Stimulated activated CD8-positive, alpha-beta memory T cell treated with anti-CD3 and anti-CD28 coated beads, Interleukin-15, amount 100 ng/mL, for 4 hours (primary cell): ENCODE data around the gene DHRSX.
"Not testable (repeated sequence)": the region's sequence is repeated elsewhere in the genome, so short reads cannot be mapped to it uniquely, and the experiment has no call there.

Experiments
- DNase-seq, 2 donors: peaks; one replicate each; pipeline ENCODE4 v3.0.0-alpha.2; 2020; ENCODE audit warnings: low read depth in 2 of 2

Gene DHRSX

DNA sequence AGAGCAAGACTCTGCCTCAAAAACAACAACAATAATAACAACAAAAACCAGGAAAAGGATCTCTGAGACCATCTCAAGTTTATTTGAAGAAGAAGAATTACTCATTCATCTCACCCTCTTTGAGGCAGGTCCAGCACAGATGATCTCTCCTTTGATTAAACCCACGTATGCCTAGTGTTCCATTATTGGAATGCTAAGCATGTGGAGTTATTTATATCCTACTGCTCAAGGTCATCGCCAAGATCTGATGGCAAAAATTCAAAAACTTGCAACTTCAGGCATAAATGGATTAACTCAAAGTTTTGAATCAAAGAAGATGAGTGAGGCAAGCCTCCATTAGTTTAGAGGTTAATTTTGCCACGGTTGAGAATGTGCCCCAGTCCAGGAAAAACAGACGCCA is 184.2 kb downstream of the DHRSX start:
- DNase-seq, result no peak

DNA sequence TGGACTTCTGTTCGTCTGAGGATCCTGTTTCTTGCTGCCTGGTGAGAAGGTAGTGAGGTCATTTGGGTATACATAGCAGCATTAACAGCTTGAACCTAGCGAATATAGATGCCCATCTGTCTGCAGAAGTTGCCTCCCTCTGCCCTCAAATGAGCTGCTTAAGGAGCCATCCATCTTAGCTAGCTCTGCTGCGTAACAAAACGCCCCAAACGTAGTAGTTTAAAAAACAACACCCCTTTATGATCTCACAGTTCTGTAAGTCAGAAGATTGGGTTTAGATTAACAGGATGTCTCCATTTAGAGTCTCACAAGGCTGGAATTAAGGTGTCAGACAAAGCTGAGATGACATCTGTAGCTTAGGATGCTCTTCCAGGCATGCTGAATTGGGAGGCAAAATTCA is 185.3 kb downstream of the DHRSX start:
- DNase-seq, result no peak

DNA sequence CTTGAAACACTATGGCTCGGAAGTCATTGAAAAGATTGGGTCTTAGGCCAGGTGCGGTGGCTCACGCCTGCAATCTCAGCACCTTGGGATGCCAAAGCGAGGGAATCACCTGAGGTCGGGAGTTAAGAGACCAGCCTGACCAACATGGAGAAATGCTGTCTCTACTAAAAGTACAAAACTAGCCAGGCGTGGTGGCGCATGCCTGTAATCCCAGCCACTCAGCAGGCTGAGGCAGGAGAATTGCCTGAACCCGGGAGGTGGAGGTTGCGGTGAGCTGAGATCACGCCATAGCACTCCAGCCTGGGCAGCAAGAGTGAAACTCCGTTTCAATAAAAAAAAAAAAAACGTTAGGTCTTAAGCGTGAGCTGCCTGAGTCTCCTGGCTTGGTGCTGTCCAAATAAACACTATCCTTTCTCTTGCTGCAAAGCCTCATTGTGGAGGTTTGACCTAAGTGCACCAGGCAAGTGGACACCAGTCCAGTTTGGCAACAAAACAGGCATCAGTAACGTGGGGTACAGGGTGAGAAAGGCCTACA is 185.9 kb downstream of the DHRSX start:
- no peak for DNase-seq

DNA sequence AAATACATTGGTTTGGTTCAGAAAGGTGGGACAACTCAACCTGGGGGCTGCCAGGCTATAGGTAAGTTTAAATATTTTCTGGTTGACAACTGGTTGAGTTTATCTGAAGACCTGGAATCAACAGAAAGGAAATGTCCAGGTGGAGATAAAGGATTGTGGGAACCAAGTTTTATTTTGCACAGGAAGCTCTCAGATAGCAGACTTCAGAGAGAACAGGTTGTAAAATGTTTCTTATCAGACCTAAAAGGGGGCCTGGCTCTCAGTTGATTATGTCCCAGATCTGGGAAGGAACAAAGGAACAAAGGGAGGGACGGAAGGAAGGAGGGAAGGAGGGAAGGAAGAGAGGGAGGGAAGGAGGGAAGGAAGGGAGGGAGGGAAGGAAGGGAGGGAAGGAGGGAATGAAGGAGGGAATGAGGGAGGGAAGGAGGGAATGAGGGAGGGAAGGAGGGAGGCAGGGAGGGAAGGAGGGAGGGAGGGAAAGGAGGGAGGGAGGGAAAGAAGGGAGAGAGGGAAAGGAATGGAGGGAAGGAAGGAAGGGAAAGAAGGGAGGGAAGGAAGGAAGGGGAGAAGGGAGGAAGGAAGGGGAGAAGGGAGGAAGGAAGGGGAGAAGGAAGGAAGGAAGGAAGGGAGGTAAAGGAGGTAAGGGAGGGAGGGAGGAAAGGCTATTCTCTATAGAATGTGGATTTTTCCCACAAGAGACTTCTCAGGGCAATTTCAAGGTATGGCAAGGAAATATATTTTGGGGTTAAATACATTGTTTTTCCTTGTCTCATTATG is 186.7 kb downstream of the DHRSX start:
- no peak for DNase-seq

DNA sequence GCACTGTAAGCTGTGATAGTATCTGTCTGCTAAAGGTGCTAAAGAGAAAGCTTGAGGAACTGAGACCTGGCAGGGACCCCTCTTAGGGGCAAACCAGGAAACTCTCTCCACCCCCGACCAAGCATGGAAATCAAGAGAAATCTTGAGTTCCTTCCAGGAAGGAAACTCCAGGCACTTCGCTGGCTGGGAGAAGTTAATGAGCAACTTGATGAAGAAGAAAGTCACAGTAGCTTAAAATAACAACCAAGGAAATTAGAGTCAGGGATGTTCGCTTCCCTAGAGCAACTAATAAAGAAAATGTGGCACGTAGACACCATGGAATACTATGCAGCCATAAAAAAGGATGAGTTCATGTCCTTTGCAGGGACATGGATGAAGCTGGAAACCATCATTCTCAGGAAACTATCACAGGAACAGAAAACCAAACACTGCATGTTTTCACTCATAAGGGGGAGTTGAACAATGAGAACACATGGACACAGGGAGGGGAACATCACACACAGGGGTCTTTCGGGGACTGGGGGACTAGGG is 188.7 kb downstream of the DHRSX start:
- not testable (repeated sequence) for DNase-seq

DNA sequence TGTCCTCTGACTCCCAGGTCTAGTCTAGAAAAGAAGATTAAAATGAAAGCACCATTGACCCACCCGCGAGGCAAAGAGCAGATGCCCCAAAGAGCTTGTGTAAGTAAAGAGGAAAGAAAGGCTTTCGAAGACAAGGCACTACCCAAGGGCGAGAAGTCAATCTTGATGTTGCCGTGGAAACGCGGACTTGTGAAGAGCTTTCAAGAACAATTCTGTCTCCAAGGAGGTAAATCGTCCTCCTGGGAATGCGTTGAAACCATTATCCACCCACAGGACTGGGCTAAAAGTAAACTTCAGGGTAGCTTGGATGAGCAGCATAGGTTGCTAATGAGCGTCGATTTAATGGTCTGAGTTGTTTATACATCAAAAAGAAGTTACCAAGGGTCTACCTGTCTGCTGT is 189.3 kb downstream of the DHRSX start:
- no peak for DNase-seq

DNA sequence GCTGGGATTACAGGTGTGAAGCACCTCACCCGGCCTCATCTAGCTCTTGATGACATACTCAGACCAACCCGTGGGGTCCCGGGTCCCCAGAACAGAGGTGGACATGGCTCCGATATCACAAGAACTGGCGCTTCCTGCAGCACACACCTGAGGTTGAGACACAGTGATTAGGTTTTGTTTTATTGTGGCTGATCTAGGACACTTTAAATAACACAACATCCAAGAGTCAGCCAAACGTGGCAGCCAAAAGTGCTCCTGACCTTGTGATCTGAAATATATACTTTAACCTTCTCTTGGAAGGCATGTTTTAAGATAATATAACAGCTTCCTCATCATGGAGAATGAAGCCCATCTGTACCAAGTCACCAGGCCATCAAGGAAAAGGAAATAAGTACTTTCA is 198.9 kb downstream of the DHRSX start:
- DNase-seq, result no peak

DNA sequence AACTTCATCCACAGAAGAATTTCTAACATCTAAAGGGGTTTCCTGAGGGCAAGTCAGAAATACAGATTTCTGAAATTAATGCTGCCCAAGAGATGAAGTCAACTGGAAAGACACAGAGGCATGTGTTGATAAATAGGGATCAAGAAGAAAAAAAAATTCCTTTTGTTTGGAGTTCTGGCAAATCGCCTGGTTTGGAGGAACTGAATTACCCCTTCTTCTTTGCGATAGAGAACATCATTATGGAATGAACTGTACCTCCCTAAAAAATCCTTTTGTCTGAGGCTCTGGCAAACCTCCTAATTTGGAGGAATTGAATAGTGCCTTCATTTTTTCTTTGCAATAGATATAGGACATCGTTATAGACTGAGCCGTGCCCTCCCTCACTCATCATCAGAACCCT is 200.9 kb downstream of the DHRSX start:
- no peak for DNase-seq

DNA sequence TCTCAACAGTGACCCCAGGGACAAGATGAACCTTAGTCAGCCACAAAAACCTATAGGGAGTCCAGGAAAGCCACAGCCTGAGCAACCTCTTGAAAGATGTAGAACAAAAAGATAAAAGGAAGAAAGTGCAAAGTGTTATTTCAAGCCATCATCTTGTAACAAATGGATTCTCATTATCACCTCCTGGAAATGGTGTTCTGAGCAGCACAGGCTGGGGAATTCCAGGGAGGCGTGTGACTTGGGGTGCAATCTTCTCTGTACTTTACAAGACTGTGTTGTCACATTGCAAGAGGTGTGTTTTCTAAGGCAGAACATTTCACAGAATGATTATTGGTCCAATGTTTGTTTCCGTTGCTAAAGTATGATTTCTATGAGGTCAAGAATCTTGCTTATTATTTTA is 214.0 kb downstream of the DHRSX start:
- DNase-seq, result no peak

DNA sequence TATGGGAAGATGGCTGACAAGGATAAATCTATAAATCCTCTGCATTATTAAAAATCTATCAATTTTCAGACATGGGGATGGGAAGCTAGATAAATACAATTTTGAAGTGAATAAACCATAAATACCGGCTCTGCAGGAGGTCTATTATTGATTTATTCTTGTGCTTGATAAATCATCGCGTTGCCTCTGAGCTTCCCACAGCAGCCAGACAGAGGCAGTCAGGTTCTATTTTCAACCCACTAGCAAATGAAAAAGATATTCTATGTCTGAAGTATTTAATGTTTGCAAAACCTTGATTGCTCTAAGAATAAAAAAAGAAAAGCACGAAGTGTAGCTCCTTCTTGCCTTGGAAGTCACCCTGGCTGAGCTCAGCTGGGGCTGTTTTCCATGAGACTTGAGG is 216.2 kb downstream of the DHRSX start:
- DNase-seq, result no peak

DNA sequence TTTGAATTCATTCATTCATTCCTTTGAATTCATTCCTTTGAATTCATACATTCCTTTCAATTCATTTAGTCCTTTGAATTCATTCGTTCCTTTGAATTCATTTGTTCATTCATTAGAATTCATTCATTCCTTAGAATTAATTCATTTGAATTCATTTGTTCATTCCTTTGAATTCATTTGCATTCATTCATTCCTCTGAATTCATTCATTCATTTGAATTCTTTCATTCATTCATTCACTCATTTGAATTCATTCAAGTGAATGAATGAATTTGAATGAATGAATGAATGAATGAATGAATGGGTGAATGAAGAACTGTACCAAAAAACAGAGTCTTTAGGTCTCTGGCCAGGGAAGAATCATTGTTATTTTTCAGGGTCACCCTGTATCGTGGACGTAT is 216.6 kb downstream of the DHRSX start:
- no peak for DNase-seq

DNA sequence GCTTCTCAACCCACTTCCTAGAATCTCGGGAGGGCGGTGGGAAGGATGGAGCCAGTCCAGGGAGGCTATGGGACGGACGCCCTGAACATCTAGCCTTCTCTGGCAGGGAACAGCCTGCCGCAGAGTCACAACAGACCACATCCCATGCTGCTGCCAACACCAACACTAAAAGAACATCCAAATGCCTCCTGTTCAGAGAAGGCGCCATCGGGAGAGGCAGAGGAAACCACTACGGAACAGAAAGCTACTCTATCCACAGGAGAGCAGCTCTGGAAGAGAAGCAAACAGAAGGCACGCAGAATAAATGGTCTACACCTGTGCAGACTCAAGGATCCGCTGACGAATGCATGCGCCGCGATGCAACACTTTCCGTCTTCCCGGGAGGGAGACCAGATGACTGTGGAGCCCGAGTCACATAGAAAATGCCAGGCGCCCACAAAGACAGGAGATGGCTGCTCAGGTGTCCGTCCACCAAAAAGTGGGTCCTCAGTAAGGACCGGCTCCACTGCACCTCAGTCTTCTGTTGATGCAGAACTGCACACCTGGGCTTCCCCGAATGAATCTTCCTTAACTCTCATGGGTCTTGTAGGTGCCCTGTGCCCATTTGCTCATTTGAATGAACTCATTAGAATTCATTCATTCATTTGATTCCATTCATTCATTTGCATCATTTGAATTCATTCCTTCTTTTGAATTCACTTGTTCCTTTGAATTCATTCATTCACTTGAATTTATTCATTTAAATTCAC is 217.5 kb downstream of the DHRSX start:
- DNase-seq, result no peak

DNA sequence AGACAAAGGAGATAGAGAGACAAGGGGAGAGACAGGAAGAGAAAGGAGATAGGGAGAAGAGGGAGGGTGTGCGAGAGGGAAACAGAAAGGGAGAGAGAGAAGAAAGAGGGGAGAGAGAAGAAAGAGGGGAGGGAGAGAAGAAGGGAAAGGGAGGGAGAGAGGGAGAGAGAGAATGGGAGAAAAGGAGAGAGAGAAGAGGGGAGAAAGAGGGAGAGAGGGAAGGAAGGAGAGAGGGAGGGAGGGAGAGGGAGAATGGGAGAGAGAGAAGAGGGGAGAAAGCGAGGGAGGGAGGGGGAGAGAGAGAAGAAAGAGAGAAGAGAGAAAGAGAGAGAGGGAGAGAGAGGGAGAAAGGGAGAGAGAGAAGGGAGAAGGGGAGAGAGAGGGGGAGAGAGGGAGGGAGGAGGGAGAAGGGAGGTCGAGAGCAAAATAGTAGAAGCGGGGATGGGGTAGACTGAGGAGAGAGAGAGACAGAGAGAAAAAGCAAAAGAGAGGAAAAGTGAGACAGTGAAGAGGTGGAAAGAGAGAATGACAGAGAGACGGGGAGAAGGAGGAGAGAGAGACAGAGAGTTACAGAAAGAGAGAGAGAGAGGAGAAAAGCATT is 218.2 kb downstream of the DHRSX start:
- DNase-seq, result no peak

DNA sequence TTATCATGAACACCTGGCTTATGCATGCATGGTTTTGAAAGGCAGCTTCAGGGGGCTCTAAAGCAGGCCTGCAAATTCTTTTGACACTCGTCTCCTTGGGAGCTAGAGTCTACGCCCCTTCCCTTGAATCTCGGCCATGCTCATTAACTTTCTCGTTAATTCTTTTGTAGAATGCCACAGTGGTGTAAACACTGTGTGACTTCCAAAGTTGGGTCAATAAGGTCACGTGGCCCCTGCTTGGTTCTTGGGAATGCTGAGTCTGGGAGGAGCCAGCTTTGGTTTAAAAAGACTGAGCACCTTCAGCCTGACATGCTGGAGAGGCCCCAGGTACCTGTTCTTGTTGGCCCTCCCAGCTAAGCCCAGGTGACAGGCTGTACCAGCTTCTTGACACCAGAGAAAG is 228.4 kb downstream of the DHRSX start:
- DNase-seq, result no peak

DNA sequence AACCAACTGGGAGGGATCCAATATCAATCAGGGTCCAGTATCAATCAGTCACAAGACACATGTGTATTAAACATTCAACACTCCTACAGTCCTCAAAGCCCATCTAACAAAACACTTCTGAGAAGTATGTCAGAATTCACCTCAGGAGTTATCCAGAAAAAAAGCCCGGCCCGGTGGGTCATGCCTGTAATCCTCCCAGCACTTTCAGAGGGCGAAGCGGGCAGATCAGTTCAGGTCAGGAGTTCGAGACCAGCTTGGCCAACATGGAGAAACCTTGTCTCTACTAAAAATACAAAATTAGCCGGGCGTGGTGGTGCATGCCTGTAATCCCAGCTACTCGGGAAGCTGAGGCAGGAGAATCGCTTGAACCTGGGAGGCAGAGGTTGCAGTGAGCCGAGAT is 229.2 kb downstream of the DHRSX start:
- not testable (repeated sequence) for DNase-seq

DNA sequence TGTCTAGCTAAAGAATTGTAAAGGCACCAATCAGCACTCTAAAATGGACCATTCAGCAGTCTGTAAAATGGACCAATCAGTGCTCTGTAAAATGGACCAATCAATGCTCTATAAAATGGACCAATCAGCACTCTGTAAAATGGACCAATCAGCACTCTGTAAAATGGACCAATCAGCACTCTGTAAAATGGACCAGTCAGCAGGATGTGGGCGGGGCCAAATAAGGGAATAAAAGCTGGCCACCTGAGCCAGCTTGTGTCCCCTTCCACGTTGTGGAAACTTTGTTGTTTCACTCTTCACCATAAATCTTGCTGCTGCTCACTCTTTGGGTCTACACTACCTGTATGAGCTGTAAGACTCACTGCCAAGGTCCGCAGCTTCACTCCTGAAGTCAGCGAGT is 230.0 kb downstream of the DHRSX start:
- DNase-seq, result not testable (repeated sequence)

DNA sequence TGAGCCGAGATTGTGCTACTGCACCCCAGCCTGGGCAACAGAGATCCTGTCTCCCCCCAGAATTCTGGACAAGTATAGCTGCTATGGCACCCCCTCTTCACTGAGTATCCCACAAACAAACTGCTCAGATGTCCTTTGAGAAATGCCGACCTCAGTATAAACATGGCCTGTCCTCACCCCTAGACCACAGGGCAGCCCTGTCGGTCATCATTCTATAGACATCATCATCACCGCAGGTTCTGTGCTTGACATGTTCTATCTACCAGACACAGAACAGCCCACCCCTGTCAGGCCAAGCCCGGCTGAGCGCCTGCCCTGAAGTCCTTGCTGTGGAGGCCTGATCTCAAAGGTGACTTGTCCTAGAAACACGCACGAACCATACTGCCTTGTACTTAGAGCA is 232.9 kb downstream of the DHRSX start:
- no peak for DNase-seq

DNA sequence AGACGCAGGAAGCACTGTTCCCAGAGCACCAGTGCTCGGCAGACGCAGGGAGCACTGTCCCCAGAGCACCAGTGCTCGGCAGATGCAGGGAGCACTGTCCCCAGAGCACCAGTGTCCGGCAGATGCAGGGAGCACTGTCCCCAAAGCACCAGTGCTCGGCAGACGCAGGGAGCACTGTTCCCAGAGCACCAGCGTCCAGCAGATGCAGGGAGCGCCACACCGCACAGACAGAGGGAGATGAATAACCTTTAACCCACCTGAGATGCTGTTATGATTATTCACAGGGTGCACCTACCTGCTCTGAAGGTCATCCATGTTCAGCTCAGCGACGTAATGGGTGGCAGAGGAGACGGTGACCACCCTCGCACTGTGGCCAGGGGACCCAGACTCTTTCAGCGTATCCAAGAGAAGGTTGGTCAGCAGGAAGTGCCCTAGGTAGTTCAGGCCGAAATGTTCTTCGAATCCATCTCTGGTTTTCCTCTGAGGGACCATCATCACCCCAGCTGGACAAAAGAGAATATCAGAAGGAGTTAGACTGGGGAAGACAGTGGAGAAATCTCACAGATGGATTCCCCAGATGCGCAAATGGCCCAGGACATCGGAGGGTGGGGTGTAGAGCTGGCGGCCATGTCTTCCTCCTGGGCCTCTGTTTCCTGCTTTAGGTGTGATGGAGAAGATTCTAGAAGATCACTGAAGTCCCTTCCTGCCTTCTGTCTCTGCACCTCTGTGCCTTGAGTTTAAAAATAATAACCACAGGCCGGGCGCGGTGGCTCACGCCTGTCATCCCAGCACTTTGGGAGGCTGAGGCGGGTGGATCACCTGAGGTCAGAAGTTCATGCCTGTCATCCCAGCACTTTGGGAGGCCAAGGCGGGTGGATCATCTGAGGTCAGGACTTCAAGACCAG is 234.1 kb downstream of the DHRSX start:
- DNase-seq, result no peak

DNA sequence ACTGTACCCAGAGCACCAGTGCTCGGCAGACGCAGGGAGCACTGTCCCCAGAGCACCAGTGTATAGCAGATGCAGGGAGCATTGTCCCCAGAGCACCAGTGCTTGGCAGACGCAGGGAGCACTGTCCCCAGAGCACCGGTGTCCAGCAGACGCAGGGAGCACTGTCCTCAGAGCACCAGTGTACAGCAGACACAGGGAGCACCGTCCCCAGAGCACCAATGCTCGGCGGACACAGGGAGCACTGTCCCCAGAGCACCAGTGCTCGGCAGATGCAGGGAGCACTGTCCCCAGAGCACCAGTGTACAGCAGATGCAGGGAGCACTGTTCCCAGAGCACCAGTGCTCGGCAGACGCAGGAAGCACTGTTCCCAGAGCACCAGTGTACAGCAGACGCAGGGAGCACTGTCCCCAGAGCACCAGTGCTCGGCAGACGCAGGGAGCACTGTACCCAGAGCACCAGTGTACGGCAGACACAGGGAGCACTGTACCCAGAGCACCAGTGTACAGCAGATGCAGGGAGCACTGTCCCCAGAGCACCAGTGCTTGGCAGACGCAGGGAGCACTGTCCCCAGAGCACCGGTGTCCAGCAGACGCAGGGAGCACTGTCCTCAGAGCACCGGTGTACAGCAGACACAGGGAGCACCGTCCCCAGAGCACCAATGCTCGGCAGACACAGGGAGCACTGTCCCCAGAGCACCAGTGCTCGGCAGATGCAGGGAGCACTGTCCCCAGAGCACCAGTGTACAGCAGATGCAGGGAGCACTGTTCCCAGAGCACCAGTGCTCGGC is 234.9 kb downstream of the DHRSX start:
- not testable (repeated sequence) for DNase-seq

DNA sequence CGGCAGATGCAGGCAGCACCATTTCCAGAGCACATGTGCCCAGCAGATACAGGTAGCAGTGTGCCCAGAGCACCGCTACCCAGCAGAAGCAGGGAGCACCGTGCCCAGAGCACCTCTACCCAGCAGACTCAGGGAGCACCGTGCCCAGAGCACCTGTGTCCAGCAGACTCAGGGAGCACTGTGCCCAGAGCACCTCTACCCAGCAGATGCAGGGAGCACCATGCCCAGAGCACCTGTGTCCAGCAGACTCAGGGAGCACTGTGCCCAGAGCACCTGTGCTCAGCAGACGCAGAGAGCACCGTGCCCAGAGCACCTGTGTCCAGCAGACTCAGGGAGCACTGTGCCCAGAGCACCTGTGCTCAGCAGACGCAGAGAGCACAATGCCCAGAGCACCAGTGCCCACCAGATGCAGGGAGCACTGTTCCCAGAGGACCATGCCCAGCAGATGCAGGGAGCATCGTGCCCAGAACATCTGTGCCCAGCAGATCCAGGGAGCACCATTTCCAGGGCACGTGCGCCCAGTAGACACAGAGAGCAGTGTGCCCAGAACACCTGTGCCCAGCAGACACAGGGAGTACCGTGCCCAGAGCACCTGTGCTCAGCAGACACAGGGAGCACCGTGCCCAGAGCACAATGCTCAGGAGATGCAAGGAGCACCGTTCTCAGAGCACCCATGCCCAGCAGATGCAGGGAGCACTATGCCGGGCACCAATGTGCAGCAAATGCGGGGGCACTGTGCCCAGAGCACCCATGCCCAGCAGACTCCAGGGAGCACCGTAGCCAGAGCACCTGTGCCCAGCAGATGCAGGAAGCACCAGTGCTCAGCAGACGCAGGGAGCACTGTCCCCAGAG is 236.4 kb downstream of the DHRSX start:
- DNase-seq, result no peak
